ENCODE results near the gene PLA2G2E.

The PLA2G2E gene, protein sequence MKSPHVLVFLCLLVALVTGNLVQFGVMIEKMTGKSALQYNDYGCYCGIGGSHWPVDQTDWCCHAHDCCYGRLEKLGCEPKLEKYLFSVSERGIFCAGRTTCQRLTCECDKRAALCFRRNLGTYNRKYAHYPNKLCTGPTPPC

DNA sequence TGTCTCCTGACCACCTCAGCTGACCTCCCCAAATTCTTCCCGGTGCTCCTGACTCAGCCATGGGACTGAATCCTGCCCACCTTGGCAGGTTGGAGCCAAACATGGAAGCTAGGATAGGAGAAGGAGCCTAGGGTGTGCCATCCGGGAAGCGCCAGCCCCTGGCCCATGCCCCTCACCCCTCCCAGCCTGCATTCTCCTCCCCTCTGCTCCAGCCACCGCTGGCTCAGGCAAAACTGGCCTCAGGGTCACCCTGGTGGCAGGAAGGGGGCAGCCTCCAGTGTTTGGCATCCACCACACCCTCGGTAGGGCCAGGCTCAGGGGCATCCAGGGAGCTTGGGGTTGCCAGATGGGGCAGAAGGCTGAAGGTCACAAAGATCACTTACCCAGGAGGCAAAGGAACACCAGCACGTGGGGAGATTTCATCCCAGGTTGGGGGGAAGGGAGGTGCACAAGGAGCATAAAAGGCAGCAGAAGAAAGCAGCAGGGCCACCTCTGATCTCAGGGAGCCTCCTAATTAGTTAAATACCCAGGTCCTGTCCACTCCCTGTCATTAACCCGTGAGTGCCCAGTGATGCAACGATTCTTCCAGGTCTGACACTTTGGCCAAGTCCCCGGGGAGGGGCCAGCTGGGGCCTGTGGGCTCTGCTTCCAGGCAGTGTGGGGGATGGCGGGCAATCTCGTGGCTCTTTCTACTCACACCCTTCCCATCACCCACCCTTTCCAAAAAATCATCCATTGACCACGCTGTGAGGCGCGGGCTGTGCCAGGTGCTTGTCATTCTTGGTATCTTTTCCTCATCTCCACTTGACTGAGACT is at the start of gene PLA2G2E:
TSS of gene PLA2G2E (minus strand) at position 481 of the 816 bp plus-strand sequence. CDS start at position 423, 58 bp downstream.
- no peak for DNase-seq

DNA sequence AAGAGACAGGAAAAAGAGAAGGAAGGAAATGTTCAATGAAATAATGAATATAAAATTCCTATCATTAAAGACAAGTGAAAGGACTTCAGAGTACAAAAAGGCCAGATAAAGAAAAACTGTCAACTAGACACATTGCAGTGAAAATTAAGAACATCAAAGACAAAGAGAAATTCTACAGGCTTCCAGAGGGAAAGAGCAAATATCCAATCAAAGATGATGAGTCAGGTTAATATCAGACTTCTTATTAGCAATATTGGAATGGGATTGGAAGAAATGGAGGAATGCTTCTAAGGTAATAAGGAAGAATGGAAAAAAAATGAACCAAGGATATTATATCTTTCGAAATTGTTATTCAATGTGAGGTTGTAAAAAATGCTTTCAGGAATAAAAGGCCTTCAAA is 48.2 kb upstream of the PLA2G2E start:
- no peak for DNase-seq

DNA sequence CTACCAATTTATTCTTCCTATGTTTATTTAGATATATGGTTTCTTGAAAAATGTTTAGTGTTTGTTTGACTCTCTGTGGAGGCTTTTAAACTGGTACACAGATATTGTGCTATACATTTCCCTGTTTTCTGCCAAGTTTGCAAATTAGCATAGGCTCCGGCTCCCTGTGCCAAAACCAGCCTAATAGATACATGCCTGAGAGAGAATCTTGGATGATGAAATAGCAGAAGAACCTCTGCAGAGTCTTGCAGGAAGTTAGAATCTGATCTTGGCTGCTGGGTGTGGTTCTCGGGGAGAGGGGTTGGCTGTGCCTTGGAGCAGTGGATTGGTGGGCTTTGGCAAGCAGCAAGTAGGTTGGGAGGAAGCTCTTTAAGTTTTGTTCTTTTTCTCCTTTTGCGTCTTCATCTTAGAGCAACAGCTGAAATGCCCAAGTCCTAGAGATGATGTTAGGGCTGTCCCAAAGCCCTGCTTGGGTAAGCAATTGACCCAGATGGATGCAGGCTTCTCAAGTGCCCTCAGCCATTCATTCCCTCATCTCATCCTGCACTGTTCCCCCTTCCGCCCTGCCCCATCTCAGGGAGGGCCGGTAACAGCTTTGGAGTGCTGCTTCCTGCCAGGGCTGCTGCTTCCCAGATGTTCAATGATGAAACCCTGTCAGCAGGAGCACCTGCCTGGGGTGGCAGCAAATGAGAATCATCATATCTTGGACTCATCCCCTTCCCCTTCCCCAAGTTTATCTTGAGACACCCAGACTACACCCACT is 46.7 kb upstream of the PLA2G2E start:
- DNase-seq, result no peak

DNA sequence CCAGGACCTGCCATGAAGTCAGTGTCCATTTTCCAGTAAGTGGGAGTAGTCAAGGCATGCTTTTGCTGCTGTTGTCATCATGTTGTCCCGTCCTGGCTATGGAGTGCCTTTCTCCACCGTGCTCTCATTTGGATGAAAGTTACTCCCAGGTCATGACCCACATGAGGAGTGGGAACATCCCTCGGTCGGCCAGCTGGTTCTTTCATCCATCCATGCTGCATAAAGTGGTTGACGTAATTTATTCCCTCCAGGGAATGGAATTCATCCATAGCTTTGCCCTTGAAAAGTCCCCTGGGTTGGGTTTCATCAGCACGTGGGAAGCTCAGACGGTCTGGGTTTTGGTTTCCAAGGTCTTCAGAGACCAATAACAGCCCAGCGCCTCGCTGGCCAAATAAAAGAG is 44.4 kb upstream of the PLA2G2E start:
- DNase-seq, result no peak

DNA sequence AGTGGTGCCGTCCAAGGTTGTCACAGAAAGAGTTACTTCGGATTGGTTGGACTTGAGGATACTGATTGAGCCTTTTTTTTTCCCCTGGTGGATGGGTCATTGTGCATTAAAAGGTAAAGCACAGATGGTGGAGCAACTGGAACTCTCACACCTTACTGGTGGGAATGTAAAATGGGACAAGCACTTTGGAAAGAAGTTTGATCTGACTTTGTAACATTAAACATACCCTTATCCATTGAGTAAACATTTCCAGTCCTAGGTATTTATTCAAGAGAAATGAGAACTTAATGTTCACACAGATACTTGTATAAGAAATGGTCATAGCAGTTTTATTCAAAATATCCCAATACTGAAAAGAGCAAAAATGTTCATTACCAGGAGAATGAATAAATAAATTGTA is 41.1 kb upstream of the PLA2G2E start:
- DNase-seq, result no peak

DNA sequence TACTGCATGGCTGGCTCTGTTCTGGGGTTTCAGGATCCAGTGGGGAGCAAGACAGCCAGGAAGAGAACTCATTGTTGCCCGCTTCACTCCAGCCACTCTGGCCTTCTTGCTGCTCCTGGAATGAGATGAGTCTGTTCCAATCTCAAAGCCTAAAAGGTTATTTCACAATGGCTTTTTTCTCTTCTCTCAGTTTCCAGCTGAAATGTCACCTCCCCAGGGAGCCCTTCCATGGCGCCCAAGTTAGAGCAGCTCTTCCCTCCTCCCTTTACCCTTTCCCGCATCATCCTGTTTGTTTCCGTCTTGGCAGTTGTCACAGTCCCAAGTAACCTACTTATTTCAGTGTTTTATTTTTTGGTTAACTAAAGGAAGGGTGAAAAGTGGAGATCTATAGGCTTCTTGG is 40.2 kb upstream of the PLA2G2E start:
- DNase-seq, result no peak

DNA sequence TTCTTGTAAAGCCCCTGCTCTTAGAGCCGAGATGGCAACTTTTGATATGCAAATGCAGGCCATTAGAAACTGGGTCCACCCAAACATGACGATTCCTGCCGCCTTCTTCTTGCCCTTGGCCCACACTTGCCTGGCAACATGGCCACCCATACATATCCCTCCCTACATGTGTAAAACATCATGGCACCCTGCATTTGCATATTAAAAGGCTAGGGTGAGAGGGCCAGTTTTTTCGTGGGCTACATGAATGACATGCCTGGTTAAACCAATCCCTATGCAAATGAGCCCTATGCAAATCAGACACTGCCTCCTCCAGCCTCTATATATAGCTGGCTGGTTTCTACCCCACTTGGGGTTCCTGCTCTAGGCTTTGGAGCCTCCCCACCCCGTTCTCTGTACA is 37.2 kb upstream of the PLA2G2E start:
- DNase-seq, result no peak

DNA sequence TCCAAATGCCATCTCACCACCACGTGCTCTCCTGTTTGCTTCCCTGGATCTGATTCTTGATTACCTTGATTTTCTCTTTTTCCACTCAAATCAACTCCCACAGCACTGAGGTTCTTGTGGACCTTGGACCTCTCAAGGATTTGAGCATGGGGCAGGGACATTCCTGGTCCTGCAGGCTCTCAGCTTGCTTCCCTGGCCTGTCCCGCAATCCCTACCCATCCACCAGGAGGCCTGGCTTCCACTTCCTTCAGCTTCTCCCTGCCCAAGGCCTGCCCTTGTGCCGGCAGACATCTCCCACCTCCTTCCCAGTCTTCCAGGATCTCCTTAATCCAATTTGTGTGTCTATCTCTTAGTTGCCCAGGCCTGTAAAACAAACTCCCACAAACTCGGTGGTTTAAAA is 34.4 kb upstream of the PLA2G2E start:
- no peak for DNase-seq

DNA sequence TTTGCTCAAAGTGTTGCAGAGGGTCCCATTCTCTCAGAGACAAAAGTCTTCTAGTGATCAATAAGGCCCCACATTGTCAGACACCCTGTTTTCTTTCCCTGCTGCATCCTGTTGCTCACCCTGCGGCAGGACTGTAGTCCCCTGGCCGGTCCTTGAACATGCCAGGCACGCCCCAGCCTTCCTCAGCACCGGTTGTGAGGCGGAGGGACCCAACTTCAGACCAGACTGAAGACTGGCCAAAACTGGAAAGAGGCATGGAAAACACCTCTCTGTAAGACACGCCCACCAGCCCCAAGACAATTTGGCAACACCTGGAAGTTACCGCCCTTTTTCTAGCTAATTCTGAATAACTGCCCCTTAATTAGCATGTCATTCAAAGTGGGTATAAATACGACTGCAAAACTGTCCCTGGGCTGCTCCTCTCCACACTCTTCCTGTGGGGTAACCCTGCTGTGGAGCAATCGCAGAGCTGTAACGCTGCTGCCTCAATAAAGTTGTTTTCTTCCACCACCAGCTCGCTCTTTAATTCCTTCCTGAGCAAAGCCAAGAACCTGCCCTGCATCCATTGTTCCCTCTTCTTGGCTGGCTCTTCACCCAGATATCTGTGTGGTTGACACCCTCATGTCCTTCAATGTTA is 32.2 kb upstream of the PLA2G2E start:
- DNase-seq, result no peak

DNA sequence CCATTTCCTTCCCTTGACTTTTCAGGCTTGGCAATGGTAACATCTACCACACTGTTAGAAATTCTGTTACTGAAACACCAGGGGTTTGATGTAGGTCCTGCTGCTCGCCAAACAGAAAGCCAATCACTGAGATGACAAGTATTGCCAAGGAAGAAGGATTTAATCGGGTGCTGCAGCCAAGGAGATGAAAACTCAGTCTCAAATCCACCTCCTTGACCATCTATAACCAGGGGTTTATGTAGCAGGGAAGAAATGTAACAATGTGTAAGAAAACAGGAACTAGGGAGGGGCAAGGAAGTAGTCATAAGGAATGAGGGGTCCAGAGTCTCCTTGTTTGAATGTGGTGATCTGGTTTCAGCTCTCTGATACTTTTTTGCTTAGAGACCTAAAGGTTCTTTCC is 30.6 kb upstream of the PLA2G2E start:
- DNase-seq, result no peak

DNA sequence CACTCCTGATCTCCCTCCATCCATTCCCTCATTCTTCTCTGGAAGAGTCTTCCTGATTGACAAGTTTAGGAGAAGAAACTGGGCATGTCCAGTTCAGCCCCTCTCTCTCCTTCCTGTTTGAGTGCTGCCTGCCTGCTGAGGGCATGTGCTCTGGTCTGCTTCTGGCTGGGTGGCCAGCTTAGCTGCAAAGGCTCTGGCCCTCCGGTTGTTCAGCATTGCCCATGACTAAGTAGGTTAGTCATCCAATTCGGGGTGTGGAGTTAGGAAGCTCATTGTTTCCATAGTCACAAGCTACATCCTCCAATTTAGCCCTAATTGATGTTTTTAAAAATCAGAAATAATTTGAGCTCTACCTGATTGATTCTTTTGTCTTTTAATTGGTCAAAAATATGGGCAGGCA is 25.6 kb upstream of the PLA2G2E start:
- no peak for DNase-seq

DNA sequence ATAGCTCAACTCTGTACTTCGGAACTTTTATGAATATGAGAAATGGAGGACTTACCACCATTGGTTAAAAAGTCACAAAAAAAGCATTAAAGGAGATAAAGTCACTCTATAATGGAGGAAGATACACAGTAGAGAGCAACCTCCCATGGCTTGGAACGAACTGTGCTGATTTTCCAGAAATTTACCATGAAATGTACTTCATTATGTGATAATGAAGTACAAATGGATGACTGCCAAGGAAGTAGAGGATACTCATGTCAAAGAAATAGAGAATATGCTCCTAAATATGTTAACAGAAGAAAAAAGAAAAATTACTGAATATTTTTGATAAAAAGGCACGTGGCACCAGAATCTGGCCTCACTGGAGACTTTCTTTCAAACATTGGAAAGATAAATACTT is 23.6 kb upstream of the PLA2G2E start:
- no peak for DNase-seq

DNA sequence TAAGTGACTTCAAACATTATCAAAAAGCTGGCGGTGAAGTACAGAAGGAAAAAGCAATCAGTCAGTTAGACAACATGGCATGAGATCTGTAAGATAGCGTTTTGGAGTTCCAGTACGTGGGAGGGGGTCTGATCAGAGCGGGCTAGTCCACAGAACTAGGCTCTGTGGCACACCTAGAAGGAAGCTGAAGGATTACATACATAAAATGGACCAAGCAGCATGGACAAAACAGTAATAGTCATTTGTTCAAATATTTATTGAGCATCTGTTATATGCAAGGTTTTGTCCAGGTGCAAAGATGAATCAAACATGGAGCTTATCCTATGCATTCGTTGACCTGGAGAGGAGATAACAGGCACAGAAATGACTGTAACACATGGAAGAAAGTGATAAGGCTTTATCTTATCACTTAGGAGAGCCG is 22.9 kb upstream of the PLA2G2E start:
- no peak for DNase-seq

DNA sequence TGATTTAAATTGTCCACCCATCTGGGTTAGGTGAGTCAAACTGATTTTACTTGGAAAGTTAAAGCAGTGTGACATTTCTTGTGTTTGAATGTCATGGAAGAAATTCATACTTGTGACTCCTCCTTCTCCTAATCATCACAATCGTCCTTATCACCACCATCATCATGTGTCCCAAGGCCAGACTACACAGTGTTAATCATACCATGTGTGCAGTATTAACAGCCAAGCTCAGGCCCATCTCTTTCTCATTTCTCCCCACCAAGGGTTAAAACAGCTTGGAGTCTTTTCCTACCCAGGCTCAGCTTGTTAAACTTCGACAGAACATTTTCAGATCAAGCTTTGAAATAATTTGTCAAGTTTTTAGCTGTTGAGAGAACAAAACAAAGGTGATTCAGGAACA is 22.5 kb upstream of the PLA2G2E start:
- DNase-seq, result no peak

DNA sequence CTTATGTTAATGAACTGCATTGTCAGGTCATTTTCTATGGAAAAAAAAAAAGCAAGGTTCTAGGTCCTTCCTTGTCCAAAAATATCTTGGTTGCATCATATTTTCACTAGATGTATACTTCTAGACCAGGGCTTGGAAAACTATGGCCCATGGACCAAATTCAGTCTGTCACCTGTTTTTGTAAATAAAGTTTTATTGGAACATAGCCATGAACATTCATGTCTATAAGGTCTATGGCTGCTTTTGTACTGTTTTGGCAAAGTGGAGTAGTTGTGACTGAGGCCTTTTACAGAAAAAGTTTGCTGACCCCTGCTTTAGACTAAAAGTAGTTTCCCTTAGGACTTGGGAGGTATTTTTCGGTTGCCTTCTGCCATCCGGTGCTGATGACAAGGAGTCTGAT is 19.2 kb upstream of the PLA2G2E start:
- no peak for DNase-seq

DNA sequence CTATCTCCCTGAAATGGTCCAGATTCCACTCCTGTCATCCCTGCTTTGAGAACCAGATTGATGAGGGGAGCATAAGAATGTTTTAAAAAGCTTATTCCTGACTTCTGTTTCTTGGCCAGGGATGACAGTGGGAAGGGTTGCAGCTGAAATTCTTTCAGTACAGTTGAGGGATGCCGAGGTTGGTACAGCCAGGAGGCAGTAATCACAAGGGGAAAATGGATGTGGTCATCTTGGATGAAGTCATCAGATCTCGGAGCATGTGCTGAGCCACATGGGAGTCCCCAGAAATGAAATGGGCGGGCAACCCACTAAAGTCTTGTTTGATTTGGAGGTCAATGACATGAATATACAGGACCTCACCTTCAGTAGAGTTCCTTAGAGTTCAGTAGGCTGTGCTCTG is 18.7 kb upstream of the PLA2G2E start:
- DNase-seq, result no peak

DNA sequence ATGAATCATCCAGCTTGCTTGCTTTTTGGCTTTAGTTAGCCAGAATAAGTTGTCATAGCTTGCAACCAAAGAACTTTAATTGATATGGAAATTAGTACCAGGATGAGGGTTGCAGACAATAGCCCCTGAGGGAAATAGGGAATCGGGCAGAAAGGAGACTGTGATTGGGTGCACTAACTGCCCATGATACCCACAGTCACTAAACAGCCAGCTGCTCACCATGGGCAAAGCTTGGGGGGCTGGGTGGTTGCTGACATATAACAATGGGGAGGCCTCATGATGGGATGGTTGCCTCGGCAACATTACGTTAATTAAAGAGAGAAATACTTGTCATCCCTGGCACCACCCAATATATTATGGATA is 17.8 kb upstream of the PLA2G2E start:
- DNase-seq, result no peak

DNA sequence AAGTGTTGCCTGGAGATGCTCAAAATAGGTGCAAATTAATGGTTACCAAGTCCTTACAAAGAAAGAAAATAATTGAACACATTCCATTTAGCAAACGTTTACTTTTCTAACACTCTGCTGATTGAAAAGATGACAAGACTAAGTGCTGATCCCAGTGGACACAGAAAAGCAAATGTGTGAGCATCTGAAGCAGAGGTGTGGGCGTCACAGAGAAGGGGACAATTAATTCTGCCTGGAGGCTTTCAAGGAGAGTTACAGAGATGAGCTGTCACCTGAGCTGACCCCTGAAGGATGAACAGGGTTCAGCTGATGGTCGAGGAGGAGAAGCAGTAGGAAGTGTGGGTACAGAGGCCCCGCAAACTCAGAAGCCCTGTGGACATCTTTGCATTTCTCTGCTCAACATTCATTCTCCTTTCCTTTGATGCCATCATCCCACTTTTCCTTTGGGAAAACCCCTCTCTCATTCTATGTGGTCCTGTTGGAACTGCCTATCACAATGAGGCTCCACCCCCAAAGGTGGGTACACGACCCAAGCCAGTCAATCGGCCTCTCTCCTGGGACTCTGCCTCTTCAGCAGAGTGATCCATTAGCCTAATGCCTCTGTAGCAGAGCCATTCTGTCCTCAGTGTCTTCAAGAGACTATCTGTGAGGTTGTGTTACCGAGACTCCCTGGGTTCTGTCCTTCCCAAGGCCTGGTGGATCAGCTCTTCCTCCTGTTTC is 17.2 kb upstream of the PLA2G2E start:
- no peak for DNase-seq

DNA sequence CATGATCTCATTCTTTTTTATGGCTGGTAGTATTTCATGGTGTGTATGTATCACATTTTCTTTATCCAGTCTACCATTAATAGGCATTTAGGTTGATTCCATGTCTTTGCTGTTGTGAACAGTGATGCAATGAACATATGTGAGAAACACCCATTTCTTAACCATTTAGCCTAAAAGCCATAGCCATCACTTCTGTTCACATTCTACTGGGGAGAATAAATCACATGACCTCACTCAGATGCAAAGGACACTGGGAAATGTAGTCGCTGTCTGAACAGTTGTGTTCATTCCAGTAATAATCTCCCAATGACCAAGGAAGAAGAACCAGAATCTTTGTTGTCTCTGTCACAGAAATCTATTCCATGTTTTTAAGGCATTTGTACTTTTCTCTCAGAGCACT is 15.1 kb upstream of the PLA2G2E start:
- no peak for DNase-seq

DNA sequence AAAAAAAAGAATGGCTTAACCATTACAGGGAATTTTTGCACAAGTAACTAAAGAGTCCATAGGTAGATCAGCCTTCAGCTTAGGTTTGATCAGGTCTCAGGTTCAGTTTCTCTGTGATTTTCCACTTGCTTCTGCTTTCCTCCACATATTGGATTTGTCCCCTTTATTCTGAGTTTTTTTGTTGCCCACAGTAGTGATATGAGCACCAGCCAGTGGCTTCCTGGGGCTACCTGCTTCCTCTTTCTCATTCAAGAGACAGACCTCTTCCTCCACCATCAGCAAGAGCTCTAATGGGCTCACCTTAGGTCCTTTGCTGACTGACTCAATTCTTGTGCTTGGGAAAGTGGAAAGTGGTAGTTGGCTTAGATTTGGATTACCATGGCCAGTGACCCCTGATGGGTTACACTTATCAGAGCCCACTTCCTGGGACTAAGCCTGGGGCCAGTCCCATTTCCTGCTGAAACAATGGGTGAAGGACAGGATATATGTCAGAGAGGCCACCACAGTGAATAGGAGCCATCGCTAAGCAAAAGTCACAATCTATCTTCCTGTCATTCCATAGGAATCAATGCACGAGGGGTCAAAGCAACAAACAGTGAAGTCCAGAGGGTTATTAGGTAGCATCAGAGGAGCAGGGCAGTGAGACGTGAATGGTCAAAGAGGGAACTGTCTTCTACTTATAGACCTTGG is 12.8 kb upstream of the PLA2G2E start:
- DNase-seq, result no peak

DNA sequence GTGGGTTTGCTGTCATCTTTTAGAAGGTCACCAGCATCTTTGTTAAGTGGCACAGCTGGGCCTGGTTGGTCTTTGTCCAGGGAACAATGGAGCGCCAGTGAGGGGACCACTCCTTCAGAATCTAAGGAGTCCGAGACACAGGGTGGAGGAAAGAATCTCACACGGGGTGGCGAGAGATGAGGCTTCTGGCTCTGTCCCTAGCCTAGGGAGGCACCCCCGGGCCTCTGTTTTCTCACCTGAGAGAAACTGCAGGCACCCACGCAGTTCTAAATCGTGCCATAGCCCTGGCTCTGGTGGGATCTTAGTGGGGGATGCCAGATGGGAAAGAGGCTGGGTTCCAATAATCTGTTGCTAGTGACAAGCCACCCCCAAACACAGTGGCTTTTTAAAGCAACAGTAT is 10.9 kb upstream of the PLA2G2E start:
- no peak for DNase-seq

Measured in hypothalamus (tissue), 51 donors.